Left forelimb (tissue), 1 donor: Measurements from ENCODE around the gene TPPP3.

Source experiments
- DNase-seq: peaks from one replicate; pipeline ENCODE4 v3.0.0-alpha.2; 2018; ENCODE audit warnings: low spot score

TPPP3 gene

GRCh38 chr16:67404740-67405226, 11.5 kb upstream of the TPPP3 start:
- no peak for DNase-seq

GRCh38 chr16:67403976-67404555, 10.8 kb upstream of the TPPP3 start:
- DNase-seq: no peak

GRCh38 chr16:67400901-67401300, 7.6 kb upstream of the TPPP3 start:
- DNase-seq: no peak

- peak; percentile 74 for DNase-seq
Observed at GRCh38 chr16:67399749-67400704, 6.7 kb upstream of the TPPP3 start.

GRCh38 chr16:67399218-67399733, 6.0 kb upstream of the TPPP3 start:
- peak; percentile 84 for DNase-seq

GRCh38 chr16:67398546-67399217, 5.4 kb upstream of the TPPP3 start:
- no peak for DNase-seq

GRCh38 chr16:67397812-67398545, 4.7 kb upstream of the TPPP3 start:
- DNase-seq: no peak

GRCh38 chr16:67397036-67397801, 3.9 kb upstream of the TPPP3 start:
- DNase-seq: peak; percentile 75

- DNase-seq: peak; percentile 88
Observed at GRCh38 chr16:67396159-67397035, 3.1 kb upstream of the TPPP3 start.

GRCh38 chr16:67395458-67396158, 2.3 kb upstream of the TPPP3 start:
- DNase-seq: no peak

GRCh38 chr16:67395105-67395457, 1.8 kb upstream of the TPPP3 start:
- DNase-seq: no peak

- DNase-seq: no peak
Observed at GRCh38 chr16:67394155-67395104, 1.1 kb upstream of the TPPP3 start.

GRCh38 chr16:67393788-67394154, 473 bp upstream of the TPPP3 start:
- DNase-seq: no peak

GRCh38 chr16:67392301-67393059, 818 bp downstream of the TPPP3 start:
- no peak for DNase-seq

GRCh38 chr16:67391424-67392300, 1.6 kb downstream of the TPPP3 start:
- DNase-seq: peak; percentile 72

- DNase-seq: no peak
Observed at GRCh38 chr16:67390816-67391423, 2.4 kb downstream of the TPPP3 start.
